Endodermal cell (in vitro differentiated cells): ENCODE data around the gene UNC93A. TPM values are rescaled to one million over a fixed set of nuclear protein-coding genes. Genes with fewer than 3 reads are reported as not detected.
"Not testable (repeated sequence)": the region's sequence is repeated elsewhere in the genome, so short reads cannot be mapped to it uniquely, and the experiment has no call there.

Experiments used
- DNase-seq: peaks from one replicate; pipeline ENCODE4 v3.0.0-alpha.2; 2017
- H3K27ac ChIP-seq: 2 replicates; pipeline ENCODE4 v1.5.1; 2013; ENCODE audit warnings: mild to moderate bottlenecking, low read depth, low read length, moderate library complexity
- H3K27me3 ChIP-seq: 2 replicates; pipeline ENCODE4 v1.6.1; 2013; ENCODE audit warnings: mild to moderate bottlenecking, low read length, moderate library complexity; ENCODE audit not compliant: insufficient read depth, control insufficient read depth, poor library complexity, severe bottlenecking
- H3K36me3 ChIP-seq: 2 replicates; pipeline ENCODE4 v1.7.0; 2013; ENCODE audit warnings: mild to moderate bottlenecking, low read length, moderate library complexity; ENCODE audit not compliant: control insufficient read depth, insufficient read depth
- H3K4me1 ChIP-seq: one replicate; pipeline ENCODE4 v1.7.0; 2013; ENCODE audit warnings: low read length; ENCODE audit not compliant: control insufficient read depth, insufficient read depth
- H3K4me3 ChIP-seq: 2 replicates; pipeline ENCODE4 v1.5.1; 2013; ENCODE audit warnings: mild to moderate bottlenecking, low read length, moderate library complexity
- H3K9ac ChIP-seq: 2 replicates; pipeline ENCODE4 v1.6.1; 2013; ENCODE audit warnings: mild to moderate bottlenecking, low read length, moderate library complexity; ENCODE audit not compliant: poor library complexity, severe bottlenecking; ENCODE audit errors: extremely low read depth
- H3K9me3 ChIP-seq: 2 replicates; pipeline ENCODE4 v1.6.1; 2013; ENCODE audit warnings: mild to moderate bottlenecking, low read length, moderate library complexity; ENCODE audit not compliant: control insufficient read depth
- H3K27ac Mint-ChIP-seq: 2 replicates; pipeline ENCODE4 v1.8.0; 2020; ENCODE audit warnings: mixed read lengths
- H3K27me3 Mint-ChIP-seq: 2 replicates; pipeline ENCODE4 v1.8.0; 2021; ENCODE audit warnings: mild to moderate bottlenecking, mixed read lengths; ENCODE audit not compliant: insufficient read depth
- H3K36me3 Mint-ChIP-seq: 2 replicates; pipeline ENCODE4 v1.8.0; 2020; ENCODE audit warnings: low read depth, mixed read lengths
- H3K4me1 Mint-ChIP-seq: 2 replicates; pipeline ENCODE4 v1.8.0; 2020; ENCODE audit warnings: mixed read lengths
- H3K4me3 Mint-ChIP-seq: 2 replicates; pipeline ENCODE4 v1.8.0; 2020; ENCODE audit warnings: mild to moderate bottlenecking, moderate library complexity, mixed read lengths
- H3K9me3 Mint-ChIP-seq: 2 replicates; pipeline ENCODE4 v1.8.0; 2020; ENCODE audit warnings: mild to moderate bottlenecking, mixed read lengths
- CTCF ChIP-seq: fragments of 200-600 bp; sonication (generic); conservative IDR thresholded peaks from 2 replicates; pipeline ENCODE4 v1.5.0; 2021; ENCODE audit warnings: antibody characterized with exemption, mild to moderate bottlenecking
- WGBS, 2 experiments: methylation state at CpG; one replicate each; pipeline versions ENCODE4 v1.1.5 to v1.1.7; 2013; ENCODE audit warnings: missing lambda C conversion rate in 2 of 2, mixed read lengths in 1 of 2; ENCODE audit not compliant: insufficient coverage in 1 of 2, insufficient read length in 1 of 2; 5-methylcytosine and 5-hydroxymethylcytosine counted together
- total RNA-seq, 2 donors: library from RNA; stranded (reverse); fragmentation: NEBNext Ultra II Directional in 1 of 2; extraction: Animal tissue kit (Norgen Biotek cat#: 25700) in 1 of 2; gene quantifications; 2 replicates in 1 of 2; 3 replicates in 1 of 2; pipeline ENCODE4 v1.2.1, GENCODE V29; 2021

The UNC93A gene
- total RNA-seq, 2 donors from 2014 or later = 2.0 to 4.0 TPM

GRCh38 chr6:167255918-167256553 lies 35.1 kb upstream of the UNC93A start:
- Histone ChIP-seq H3K4me1 (no peaks in the 10 kb centered on the region), H3K9ac (no peak overlapping the region), H3K27me3 (no peaks in the 10 kb centered on the region), H3K4me3 (no peak overlapping the region), H3K36me3 (no peaks in the 10 kb centered on the region), H3K27ac (no peak overlapping the region), H3K9me3 (peaks cover 23% of the 10 kb centered on the region)
- no peak overlapping the region for H3K4me3 Mint-ChIP-seq
- H3K4me1 Mint-ChIP-seq = no peaks in the 10 kb centered on the region
- peak; percentile 38 for DNase-seq
- 91 to 93% methylated on average over 8 to 11 of the region's 11 CpGs for WGBS, 2 experiments
- peaks cover 27% of the 10 kb centered on the region for H3K9me3 Mint-ChIP-seq
- peaks cover 5% of the 10 kb centered on the region for H3K27me3 Mint-ChIP-seq
- peak; percentile 79 for TF ChIP-seq CTCF
- no peak overlapping the region for H3K27ac Mint-ChIP-seq
- peaks cover 5% of the 10 kb centered on the region for H3K36me3 Mint-ChIP-seq

- Histone ChIP-seq H3K27me3 (no peaks in the 10 kb centered on the region), H3K36me3 (no peaks in the 10 kb centered on the region), H3K4me1 (no peaks in the 10 kb centered on the region), H3K9me3 (peaks cover 19% of the 10 kb centered on the region), H3K9ac (no peak overlapping the region), H3K27ac (no peak overlapping the region), H3K4me3 (no peak overlapping the region)
- Mint-ChIP-seq H3K27me3 (peaks cover 8% of the 10 kb centered on the region), H3K4me1 (no peaks in the 10 kb centered on the region), H3K36me3 (no peaks in the 10 kb centered on the region), H3K9me3 (peaks cover 32% of the 10 kb centered on the region), H3K27ac (no peak overlapping the region), H3K4me3 (no peak overlapping the region)
- WGBS, 2 experiments = 91 to 94% methylated on average over 1 to 3 of the region's 3 CpGs
- TF ChIP-seq CTCF = no peak
- DNase-seq = peak; percentile 22
These were observed 32.5 kb upstream of the UNC93A start for GRCh38 chr6:167258646-167259045.

GRCh38 chr6:167266057-167266829 lies 24.9 kb upstream of the UNC93A start:
- Mint-ChIP-seq H3K9me3 (peaks cover 13% of the 10 kb centered on the region), H3K27me3 (peaks cover 13% of the 10 kb centered on the region), H3K4me1 (peaks cover 46% of the 10 kb centered on the region)
- not testable (repeated sequence) for H3K4me3 Mint-ChIP-seq, H3K9me3 ChIP-seq, H3K36me3 ChIP-seq, H3K9ac ChIP-seq, H3K27me3 ChIP-seq, H3K36me3 Mint-ChIP-seq, H3K4me3 ChIP-seq, H3K27ac Mint-ChIP-seq
- peak overlapping the region; percentile 89 for H3K27ac ChIP-seq
- H3K4me1 ChIP-seq = peaks cover 13% of the 10 kb centered on the region
- peak; percentile 29 for DNase-seq
- WGBS, 2 experiments = 83% methylated on average over 13 of the region's 24 CpGs; no CpG with 5 or more reads in 1 of the 2 experiments
